ENCODE data around the gene SEC23IP.

The SEC23IP gene

DNA sequence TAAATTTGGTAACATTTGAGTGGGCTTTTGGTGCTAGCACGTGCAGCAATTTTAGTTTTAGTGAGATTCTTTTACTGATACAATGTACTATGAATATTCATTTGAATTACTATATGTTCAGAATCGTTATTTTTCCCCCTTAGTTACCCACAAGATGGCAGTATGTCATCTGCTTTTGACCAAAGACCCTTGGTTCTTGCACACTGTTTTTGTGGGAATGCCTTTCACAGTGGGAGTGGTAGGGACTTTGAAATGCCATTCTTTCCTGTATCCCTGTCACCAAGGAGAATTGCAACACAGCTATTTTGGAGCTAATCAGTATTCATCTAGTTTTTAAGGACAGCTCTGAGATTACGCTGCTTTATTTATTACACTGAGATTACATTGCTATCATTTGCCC is 40.6 kb downstream of the SEC23IP start:
- DNase-seq (ENCODE audit: insufficient read length, low spot score) (no peak), FAIRE-seq (no peak)

DNA sequence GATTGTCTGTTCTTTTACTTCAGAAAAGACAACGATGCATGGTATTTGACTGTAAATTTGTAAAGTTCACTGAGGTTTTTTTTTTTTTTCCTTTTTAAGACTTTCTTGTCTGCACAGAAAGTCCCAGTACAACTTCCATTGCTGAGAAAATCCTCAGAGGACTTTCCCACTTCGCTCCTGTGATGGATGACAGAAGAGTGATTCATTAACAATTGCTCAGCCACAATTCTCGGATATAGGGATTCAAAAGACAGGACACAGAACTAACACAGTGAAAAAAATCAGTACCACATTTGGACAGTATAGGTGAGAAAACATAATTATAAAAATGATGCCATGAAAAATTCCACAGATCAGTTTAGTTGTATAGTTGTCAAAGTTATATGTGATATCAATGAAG is 48.0 kb downstream of the SEC23IP start:
- no peak for DNase-seq (ENCODE audit: insufficient read length, low spot score)
- FAIRE-seq, result no peak
- no peak for TF ChIP-seq POLR2A (IDR thresholded peaks at IDR 0.05; ENCODE audit: low read depth, low read length)

More for the DNA sequence above, 40.6 kb downstream of the SEC23IP start:
- TF ChIP-seq POLR2A (IDR thresholded peaks at IDR 0.05; ENCODE audit: low read depth, low read length), result no peak

DNA sequence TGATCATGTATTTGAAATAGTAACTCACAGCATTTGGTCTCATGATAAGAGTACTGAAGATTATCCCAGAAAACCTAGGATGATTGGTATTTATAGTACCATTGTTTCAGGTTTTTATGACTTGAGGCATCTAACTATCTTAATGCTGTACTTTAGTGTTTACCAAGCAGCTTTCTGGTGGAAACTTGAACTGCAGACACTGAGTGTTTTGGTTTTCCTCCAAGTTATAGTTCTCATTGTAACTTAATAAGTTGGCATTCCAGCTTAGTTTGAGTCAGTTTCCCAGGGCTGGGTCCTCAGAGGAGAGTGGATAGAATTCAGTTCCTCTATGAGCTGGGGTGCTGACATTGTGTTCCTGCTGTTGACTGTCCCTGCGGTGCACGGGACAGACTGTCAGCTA is 50.4 kb downstream of the SEC23IP start:
- DNase-seq (ENCODE audit: insufficient read length, low spot score), result no peak
- no peak for FAIRE-seq
- no peak for TF ChIP-seq POLR2A (IDR thresholded peaks at IDR 0.05; ENCODE audit: low read depth, low read length)

DNA sequence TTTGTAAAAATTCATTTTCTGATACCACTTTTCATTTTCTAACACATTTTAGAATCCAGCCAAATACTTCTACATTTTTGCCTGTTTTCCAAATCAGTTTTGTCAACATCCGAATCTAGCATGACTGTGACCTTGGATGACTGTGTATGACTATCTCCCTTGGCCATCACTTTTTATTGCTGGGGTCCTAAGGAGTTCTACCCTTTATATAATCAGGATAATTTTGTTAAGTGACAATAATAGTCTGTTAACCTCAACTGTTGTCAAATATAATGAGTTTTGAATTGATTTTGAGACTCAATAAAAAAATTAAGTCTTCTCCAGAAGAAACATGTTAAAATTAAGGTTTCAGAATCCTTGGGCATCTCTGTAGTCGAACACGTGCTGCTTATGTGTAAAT is 53.3 kb downstream of the SEC23IP start:
- no peak for TF ChIP-seq POLR2A (IDR thresholded peaks at IDR 0.05; ENCODE audit: low read depth, low read length)
- no peak for FAIRE-seq
- DNase-seq (ENCODE audit: insufficient read length, low spot score), result no peak

DNA sequence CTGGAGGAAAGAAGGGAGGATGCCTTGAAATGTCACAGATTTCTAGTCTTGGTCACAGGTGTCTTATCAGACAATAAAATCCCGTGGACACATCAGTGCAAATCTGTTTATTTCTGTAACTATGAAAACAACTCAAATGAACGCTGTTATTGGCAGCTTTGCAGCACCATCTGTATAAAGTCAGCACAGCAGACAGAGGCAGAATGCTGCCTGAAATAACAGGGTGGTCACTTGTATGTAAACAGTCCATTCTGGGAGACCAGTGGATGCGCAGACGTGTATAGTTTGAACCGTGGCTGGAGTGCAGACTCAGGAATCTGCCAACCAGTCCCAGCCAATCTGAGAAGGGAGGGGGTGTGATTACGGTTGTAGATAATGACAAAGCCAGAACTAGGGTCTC is 54.8 kb downstream of the SEC23IP start:
- DNase-seq (ENCODE audit: insufficient read length, low spot score) (no peak), FAIRE-seq (no peak)
- no peak for TF ChIP-seq POLR2A (IDR thresholded peaks at IDR 0.05; ENCODE audit: low read depth, low read length)

DNA sequence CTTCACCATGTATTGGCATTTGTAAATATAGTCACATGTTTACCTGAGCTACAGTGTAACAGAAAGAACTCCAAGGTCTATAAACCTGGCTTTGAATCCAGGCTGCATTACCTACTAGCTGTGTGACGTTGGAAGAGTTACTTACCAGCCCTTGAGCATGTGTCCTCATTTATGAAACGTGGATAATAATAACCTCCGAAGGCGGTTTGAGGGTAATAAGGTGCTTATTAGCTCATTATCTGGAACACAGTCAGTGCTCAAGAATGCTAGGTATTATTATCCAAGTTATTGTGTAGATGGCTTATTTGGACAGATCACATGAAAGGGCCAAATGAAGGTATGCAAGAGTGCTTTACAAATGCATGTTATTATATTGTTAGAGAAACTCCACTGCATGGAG is 64.9 kb downstream of the SEC23IP start:
- FAIRE-seq (no peak), DNase-seq (ENCODE audit: insufficient read length, low spot score) (no peak)
- no peak for TF ChIP-seq POLR2A (IDR thresholded peaks at IDR 0.05; ENCODE audit: low read depth, low read length)

DNA sequence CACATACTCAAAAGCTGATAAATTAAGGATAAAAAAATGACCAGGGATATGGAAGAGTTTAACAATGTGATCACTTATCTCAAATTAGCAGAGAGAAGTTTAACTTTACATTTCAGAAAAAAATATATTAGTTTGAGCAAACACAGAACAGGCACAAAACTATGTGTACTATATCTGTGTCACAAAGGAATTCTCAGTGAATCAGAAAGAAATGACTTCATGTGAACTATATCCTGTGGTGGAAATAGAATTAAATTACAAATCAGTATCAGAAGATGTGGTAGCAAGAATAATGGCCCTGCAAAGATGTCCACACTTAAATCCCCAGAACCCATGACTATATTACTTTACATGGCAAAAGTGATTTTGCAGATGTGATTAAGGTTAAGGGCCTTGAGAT is 70.3 kb downstream of the SEC23IP start:
- TF ChIP-seq POLR2A (IDR thresholded peaks at IDR 0.05; ENCODE audit: low read depth, low read length), result no peak
- no peak for FAIRE-seq
- DNase-seq (ENCODE audit: insufficient read length, low spot score), result no peak

DNA sequence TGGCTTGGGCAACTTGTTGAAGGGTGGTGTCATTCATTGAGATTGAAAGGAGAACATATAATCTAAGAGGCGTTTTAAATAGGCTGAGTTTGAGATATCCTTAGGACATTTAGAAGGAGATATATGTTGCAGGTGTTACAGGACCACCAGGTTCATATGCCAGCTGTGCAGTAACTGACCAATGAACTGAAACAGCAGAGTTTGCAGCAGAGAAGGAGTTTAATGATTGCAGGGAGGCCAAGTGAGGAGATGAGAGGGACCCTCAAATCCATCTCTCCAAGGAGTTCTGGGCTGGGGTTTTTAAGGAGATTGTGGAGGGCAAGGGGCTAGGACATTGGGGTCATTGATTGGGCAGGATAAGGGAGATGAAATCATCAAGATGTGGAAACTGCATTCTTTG is 74.5 kb downstream of the SEC23IP start:
- no peak for TF ChIP-seq POLR2A (IDR thresholded peaks at IDR 0.05; ENCODE audit: low read depth, low read length)
- FAIRE-seq (no peak), DNase-seq (ENCODE audit: insufficient read length, low spot score) (no peak)

DNA sequence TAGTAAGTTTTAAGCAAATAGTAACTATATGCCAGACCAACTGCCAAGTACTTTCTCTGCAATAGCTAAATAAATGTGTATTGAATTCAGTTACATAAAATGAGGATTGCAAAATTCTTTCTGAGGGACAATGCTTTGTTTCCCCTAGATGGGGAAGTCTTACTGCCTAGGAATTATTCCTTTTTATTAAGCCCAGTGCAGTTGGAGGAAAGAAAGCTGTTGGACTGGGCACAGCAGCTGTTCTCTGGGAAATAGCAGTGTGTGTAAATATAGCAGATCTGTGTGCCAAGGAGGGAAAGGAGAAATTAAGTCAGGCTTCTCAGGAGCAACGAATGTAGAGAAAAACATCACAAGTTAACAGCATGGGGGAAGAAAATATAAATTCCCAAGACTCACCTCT is 77.1 kb downstream of the SEC23IP start:
- TF ChIP-seq POLR2A (IDR thresholded peaks at IDR 0.05; ENCODE audit: low read depth, low read length), result no peak
- FAIRE-seq (no peak), DNase-seq (ENCODE audit: insufficient read length, low spot score) (no peak)

DNA sequence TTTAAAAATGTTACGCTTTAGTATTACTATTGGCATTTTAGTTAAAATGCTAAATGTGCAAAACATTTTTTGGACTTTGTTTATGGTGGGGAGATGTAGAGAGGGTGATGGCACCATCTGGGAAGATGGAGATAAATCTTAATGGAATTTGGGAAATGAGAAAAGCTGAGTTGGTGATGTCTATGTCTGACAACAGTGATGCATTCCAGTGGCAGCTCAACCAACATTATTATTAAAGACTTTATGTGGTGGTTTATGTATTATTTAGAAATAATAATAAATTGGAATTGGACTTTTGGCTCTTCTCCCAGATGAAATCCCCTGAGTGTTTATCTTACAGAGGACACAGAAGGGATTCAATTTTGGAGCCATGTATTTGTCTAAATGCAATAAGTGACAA is 77.6 kb downstream of the SEC23IP start:
- DNase-seq (ENCODE audit: insufficient read length, low spot score) (no peak), FAIRE-seq (no peak)
- TF ChIP-seq POLR2A (IDR thresholded peaks at IDR 0.05; ENCODE audit: low read depth, low read length), result no peak

DNA sequence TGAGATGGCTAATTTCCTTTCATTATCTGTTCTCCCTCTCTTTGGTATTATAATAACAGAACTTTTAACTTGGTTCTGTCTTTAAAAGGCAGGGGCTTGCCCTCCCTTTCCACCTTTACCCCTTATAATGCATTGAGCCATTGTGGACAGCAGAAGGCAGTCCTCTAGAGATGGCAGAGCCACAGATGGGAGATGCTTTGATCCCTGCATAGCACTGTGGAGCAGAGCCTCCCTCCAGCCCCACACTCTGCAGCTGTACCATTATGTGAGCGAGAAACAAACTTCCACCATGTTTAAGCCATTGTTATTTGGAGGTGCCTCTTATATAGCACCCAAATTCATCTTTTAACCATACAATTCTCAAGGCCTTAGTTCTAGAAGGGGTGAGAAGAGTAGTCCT is 78.4 kb downstream of the SEC23IP start:
- TF ChIP-seq POLR2A (IDR thresholded peaks at IDR 0.05; ENCODE audit: low read depth, low read length), result no peak
- DNase-seq (ENCODE audit: insufficient read length, low spot score) (no peak), FAIRE-seq (no peak)

DNA sequence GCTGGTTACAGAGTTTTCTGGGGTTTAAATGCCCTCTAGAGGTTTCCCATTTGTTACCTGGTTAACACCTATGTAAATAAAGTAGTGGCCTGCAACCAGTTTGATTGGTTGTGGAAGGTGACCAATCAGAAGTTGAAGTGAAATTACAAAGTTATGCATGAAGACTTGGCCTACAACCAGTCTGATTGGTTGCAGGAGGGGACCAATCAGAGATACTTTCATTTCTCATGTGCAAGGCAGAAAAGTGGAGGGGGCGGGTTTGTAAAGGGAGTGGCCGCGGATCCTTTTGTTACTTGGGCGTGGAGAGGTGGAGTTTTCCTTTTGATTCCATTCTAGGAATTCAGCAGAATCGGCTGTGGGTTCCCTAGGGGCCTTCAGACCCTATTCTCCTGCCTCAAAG is 80.8 kb downstream of the SEC23IP start:
- no peak for TF ChIP-seq POLR2A (IDR thresholded peaks at IDR 0.05; ENCODE audit: low read depth, low read length)
- FAIRE-seq (no peak), DNase-seq (ENCODE audit: insufficient read length, low spot score) (peak; percentile 17)

DNA sequence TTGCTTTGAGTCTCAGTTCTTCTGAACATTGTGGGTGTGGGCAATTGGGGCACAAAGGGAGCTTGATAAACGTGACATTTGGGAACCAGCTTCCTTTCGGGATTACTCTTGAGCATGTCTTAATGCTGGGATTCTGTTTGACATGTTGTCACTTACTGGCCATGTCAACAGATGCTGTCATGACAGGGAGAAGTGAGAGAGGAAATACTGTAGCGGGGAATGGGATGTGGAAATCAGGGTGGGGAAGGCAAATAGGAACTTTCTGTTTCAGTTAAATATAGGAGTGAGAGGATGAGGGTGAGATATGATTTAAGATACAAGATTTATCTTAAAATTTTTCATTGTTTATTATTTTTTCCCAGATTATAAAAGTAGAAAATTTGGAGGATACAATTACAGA is 83.9 kb downstream of the SEC23IP start:
- DNase-seq (ENCODE audit: insufficient read length, low spot score) (no peak), FAIRE-seq (no peak)
- no peak for TF ChIP-seq POLR2A (IDR thresholded peaks at IDR 0.05; ENCODE audit: low read depth, low read length)

DNA sequence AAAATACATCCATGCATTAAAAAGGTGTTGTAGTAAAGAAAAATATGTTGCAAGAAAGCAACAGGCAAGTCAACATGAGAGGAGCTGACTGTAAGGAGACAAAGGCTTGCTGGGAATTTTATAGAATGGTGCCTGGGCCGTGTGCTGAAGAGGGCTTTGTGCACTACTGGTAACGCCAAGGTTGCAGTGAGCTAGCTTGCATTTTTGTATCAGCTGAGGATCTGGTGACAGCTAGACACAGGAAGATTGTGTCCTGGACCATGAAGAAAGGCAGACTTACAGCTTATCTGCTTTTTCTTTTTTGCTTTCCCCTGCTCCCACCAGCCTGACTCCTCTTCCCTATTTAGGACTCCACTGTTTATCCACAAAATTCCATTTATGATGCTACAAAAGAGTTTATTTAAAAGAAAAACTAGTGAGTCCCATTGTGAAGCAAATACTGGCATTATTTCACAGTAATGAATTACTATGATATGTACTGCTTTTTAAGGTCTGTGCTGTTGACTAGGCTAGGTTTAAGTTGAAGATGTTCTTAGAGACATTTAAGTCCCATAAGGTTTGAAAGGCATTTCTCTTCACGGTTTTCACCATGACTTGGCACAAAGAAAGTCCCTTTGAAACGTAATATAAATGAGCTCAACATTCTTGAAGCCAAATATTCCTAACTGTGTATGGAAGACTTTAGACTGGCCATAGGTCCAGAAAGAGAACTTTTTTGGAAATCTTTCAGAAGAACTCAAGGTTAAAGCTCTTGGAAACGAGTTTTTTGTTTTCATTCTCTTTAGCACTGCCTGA is 88.6 kb downstream of the SEC23IP start:
- no peak for DNase-seq (ENCODE audit: insufficient read length, low spot score)
- TF ChIP-seq POLR2A (IDR thresholded peaks at IDR 0.05; ENCODE audit: low read depth, low read length), result no peak
- no peak for FAIRE-seq

DNA sequence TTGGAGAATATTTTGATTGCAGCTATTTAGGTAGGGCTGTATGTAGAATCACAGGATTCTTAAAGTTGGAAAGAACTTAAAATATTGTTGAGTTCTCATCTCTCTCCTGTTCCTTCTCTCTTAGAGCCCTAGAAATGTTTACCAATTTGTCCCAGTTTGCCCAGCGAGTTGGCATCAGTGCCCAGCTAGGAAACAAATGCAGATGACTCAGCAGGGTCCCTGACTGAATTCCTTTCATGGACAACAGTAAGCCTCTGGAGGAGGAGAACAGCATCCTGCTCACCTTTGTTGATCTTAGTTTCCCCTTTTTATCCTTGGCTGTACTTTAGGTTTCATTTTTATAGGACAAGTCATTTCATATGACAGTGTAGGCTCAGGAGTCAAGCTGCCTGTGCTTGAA is 89.3 kb downstream of the SEC23IP start:
- DNase-seq (ENCODE audit: insufficient read length, low spot score), result no peak
- FAIRE-seq, result no peak
- no peak for TF ChIP-seq POLR2A (IDR thresholded peaks at IDR 0.05; ENCODE audit: low read depth, low read length)

DNA sequence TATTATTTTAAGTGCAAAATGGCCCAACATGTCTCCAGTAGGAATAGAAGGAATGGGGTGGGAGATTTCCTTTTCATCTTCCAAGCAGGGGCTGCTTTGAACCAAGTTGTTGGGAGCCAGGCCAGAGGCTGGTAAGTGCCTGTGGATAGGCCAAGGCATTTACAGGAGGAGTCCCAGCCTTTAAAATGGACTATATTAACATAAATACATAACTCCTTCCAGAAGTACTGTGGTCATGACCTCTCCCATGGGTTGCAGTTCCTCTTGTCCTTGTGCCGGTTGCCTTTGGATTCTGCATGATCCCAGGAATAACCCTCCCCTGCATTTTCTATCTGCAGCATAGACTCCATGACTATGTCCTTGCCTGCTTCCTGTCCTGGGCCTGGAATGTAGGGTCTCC is 95.8 kb downstream of the SEC23IP start:
- no peak for TF ChIP-seq POLR2A (IDR thresholded peaks at IDR 0.05; ENCODE audit: low read depth, low read length)
- FAIRE-seq, result no peak
- no peak for DNase-seq (ENCODE audit: insufficient read length, low spot score)

All from H54 (cell line).